HG02610 (cell line): ENCODE data around the gene FGF14.

ENCODE experiments used
- ATAC-seq: cut with Tn5 transposase; IDR thresholded peaks from one replicate; pipeline ENCODE4 v1.9.1; 2021; ENCODE audit warnings: mild to moderate bottlenecking, moderate library complexity; ENCODE audit not compliant: unreplicated experiment

The FGF14 gene

DNA sequence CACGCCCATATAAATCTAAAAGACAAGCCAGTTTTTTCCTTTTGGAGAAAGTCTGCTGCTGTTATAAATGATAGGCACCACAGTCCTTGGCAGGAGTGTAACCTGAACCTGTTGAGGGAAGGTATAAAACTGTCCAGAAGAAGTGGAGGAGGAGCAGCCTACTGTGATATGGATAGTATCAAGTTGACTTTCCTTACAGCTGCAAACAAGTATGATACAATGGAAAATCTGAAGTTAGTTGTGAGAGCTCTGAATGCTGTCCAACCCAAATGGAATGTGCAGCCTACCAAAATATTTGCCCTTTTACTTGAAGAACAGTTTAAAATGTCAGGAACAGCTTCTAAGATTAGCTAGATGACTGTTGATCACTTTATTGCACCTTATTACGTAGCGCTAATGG, 399.6 kb downstream of the FGF14 start:
- no peak for ATAC-seq

GRCh38 chr13:102000764-102001163, 401.1 kb downstream of the FGF14 start:
- no peak for ATAC-seq

- ATAC-seq: no peak
Measured at GRCh38 chr13:101998129-101998528, 403.7 kb downstream of the FGF14 start.

DNA sequence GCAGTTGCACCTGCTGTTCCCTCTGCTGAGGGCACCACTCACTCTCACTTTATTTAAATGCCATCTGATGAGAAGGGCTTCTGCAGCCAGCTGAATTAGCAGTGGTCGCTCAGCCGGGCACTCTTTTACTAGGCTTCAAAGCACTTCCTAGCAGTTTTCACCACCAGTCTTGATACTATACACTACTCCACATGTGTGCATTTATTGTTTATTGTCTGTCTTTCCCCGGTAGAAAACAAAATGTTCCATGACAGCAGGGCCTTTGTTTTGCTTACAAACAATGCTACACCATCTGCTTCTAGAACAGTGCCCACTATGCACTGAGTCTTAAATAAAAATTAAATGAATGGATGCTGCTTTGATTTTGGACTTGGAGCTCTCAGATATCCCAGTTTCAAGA, 404.9 kb downstream of the FGF14 start:
- ATAC-seq: no peak

- ATAC-seq: no peak
Measured at GRCh38 chr13:101989798-101990350, 412.0 kb downstream of the FGF14 start.

DNA sequence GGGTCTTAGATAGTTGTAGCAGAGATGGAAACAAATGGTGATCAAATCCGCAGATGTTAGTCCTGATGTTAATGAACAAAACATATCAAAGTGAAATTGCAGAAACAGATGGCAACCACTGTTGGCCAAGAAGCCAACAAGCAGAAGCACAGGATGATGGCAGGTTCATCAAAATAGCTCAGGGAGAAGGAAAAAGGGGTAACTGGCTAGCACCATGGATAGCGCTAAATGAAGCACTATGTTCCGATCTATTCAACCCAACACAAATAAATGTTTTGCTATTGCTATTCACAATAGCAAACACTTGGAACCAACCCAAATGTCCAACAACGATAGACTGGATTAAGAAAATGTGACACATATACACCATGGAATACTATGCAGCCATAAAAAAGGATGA, 413.7 kb downstream of the FGF14 start:
- ATAC-seq: no peak

DNA sequence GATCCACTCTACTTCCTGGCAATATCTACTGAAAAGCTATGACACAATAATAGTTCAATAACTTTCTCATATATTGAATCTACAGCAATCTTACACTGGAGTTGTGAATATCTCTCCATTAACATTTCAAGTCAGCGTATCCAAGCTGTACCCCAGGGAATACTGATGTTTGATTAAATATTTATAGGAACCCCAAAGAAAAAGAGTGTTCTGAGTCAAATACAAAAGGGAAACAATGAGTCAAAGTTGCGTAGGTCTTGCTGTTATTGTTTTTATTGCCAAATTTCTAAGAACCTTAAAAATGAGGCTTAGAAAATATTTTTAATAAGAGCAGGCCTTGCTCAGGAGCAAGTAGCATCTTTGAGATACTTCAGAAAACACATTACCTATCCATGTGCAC, 415.5 kb downstream of the FGF14 start:
- no peak for ATAC-seq

DNA sequence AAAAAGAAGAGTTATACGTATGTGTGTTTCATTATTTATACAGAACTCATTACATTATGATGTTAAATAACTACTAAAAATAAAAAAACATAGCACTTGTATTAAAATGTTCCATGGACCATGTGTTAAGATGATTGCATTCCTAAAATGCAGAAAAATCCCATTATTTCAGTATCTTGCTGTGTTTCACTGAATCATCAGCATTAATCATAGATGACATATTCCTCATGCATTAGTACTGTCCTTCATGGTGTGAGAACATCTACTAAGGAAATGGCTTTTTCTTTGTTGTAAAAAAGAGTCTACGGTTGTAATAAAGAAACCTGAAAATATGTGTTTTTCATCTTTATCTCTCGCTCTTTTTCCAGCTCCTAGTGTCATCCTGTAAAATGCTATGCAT, 416.5 kb downstream of the FGF14 start:
- no peak for ATAC-seq

DNA sequence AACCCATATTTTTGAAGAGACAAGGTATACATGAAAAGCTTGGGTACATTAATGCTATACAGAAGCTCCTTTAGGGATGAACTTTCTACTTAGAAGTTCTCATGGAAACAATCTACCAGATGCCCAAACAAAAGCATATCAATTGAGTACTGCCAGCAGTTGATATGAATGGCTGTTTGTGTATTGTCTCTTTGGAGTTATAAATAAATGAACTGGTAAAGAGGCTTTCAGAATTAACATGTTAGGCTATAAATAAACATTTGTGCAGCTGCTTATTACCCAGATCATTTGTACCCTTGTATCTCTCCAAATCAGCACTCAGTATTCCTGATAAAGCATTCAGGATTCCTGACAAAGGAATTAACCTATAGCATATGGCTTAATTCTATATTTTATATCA, 418.9 kb downstream of the FGF14 start:
- ATAC-seq: no peak

DNA sequence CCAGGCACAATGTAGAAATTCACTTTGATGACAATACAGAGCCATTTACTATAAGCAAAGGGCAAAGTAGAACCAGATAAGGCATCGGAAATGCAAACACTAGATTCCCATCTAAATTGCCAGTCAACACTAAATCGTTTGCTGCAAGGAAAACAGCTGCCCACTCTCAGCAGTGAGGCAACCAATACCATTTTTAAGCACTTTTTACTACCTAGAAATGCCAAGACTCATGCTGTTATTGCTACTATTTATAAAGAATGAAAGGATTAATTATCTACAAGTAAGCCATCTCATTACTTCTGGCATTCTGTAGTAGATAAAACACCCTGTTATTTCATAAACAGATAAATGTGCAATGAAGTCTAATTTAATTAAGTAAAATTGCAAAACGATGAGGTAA, 422.0 kb downstream of the FGF14 start:
- ATAC-seq: no peak

DNA sequence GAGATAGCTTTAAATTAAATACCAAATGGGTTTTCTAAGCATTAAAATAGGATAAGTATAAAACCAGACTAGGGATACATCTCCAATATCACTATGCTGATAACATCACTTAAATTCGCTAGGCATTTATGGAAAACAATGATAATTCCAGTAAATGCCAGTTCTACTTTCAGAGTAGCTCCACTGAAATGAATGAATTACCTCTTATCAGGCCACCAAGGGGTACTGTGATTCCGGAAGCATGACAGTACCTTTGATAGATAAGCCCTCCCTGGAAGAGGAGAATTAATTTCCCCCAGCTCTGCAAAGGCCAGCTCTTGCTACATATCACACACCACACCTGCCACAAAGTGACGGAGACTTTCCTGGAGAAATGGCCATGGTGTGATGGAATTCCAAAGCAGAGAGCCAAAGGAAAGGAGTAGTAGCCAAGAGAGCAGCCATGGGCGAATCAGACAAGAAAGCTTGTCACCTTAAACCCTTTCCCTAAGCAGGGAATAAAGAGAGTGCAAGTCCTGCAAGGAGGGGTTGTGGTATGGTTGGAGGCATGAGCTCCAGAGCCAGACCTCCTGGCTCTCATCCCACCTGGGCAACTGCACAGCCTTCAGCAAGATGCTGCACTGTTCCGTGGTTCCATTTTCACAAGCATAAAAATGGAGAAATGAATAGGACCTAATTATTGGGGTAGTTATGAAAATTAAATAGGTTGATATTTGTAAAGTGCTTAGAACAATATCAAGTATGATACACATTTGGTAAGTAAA, 423.1 kb downstream of the FGF14 start:
- no peak for ATAC-seq

DNA sequence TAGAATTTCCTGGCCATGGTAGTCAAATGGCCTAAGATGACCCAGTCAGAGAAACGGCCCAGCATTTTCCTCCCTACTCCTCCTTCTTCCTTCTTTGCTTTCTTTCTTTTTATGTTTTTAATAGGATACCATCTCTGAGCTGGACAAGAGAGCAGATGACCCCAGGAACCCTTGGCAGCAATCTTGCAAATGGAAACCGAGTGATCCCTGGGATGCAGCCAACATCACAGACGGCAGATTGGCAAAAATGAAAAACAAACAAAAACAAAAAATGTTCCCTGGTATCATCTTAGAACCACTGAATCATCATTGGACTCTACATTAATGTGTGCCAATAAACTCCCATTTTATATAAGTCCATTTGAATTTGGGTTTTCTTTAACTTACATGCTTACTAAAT, 424.4 kb downstream of the FGF14 start:
- ATAC-seq: no peak

DNA sequence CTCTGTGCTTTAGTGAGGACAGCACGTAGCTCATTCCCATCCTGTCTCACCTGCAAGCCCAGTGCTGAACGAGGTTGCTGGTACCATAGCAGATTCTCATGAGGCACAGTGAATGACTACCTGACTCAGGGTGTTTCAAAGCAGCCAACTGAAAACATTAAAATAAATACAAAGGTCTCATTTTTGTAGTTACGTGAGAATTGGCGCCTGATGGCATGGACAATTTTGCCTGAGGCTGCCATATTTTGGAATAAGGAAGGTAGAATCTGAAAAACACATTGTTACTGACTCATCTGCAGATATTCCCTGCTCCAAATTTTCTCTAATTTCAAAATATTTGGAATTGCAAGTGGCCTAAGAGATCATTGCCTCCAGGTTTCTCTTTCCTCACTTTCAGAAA, 429.7 kb downstream of the FGF14 start:
- no peak for ATAC-seq

GRCh38 chr13:101970341-101970740, 431.5 kb downstream of the FGF14 start:
- ATAC-seq: no peak

- ATAC-seq: no peak
Measured at GRCh38 chr13:101967781-101968180, 434.1 kb downstream of the FGF14 start.

DNA sequence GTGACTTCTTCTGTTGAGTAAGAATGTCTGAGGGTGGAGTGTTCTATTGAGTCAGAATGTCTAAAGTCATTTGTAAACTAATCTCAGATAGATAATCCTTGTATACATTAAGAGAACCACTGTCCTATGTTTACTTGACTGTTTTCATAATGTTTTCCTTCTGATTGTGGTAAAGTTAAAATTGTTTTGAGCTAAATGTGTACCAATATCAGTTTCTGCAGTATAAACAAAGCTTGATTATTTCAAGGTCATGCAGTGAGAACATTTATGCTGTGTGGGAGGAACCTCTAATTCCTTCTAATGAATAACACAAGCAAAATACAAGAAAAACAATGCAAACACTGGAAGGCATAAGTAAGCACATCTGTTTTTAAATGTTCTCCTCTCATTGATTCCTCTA, 434.6 kb downstream of the FGF14 start:
- ATAC-seq: no peak

GRCh38 chr13:101965096-101965495, 436.8 kb downstream of the FGF14 start:
- ATAC-seq: no peak

DNA sequence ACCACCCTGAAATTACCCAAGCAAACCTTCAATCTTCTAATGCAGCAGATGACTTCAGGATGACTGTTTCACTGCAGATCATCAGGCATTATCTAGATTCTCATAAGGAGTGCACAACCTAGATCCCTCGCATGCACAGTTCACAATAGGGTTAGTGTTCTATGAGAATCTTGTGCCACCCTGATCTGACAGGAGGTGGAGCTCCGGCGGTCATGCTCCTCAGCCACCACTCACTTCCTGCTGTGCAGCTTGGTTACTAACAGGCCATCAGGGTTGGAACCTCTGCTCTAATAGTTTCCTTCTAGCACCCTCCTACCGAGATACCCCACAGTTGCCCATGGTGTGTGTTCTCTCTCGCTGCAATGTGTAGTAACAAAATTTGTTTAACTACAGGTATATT, 442.8 kb downstream of the FGF14 start:
- no peak for ATAC-seq

- no peak for ATAC-seq
Measured at GRCh38 chr13:101955764-101956163, 446.1 kb downstream of the FGF14 start.

DNA sequence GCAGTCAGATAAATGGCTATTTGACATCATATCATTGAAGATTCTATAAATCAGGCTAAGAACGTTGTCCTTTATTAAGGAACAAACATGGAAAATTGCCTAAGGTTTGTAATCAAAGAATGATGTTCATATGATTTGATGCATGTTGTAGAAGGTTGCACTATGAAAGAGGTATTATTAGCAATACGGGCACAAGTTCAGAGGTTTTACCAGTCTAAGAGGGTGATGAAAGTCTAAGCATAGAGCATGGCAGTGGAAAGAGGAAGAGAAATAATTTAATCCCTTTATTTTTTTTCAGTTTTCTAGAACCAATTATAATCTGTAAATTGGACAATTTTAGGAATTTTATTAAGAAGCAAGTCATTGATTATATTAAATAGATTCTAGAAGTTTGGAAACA, 450.7 kb downstream of the FGF14 start:
- ATAC-seq: no peak

DNA sequence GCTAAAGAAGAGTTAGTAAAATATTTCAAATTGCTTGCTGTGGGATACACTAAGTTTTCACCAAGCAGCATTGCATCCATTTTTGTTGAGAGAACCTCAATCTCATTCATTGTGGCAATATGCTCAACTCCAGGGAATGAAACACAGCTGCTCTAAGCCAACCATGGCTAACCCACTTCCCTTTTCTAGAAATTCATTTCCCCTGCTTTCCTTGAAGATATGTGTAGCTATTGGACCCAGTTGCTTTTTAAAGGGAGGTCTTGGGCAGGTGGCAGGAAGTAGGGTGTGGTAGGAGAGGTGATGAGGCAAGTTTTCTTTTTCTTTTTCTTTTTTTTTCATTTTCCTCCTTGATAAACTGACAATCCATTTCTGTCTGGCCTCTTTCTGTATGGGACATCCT, 452.2 kb downstream of the FGF14 start:
- ATAC-seq: no peak

- ATAC-seq: no peak
Measured at GRCh38 chr13:101946401-101946800, 455.4 kb downstream of the FGF14 start.

GRCh38 chr13:101945435-101945834, 456.4 kb downstream of the FGF14 start:
- ATAC-seq: no peak
